GM18873 (cell line): Measurements from ENCODE around the gene TELO2.

Experiments used
- ATAC-seq: cut with Tn5 transposase; IDR thresholded peaks from one replicate; pipeline ENCODE4 v1.9.1; 2021; ENCODE audit warnings: mild to moderate bottlenecking, moderate library complexity, moderate number of reproducible peaks; ENCODE audit not compliant: unreplicated experiment, low FRiP score

TELO2 gene

GRCh38 chr16:1511662-1512569 lies 18.8 kb downstream of the TELO2 start:
- no peak for ATAC-seq

GRCh38 chr16:1512774-1513173 lies 19.6 kb downstream of the TELO2 start:
- no peak for ATAC-seq

- ATAC-seq: no peak
These were observed 21.3 kb downstream of the TELO2 start for GRCh38 chr16:1514507-1514906.

- no peak for ATAC-seq
These were observed 25.5 kb downstream of the TELO2 start for GRCh38 chr16:1518626-1519135.

- no peak for ATAC-seq
These were observed 26.7 kb downstream of the TELO2 start for GRCh38 chr16:1519831-1520230.

- ATAC-seq: no peak
These were observed 27.3 kb downstream of the TELO2 start for GRCh38 chr16:1520461-1520860.

- no peak for ATAC-seq
These were observed 30.6 kb downstream of the TELO2 start for GRCh38 chr16:1523581-1524245.

- ATAC-seq: no peak
These were observed 31.2 kb downstream of the TELO2 start for GRCh38 chr16:1524366-1524765.

- ATAC-seq: no peak
These were observed 32.9 kb downstream of the TELO2 start for GRCh38 chr16:1525871-1526607.

GRCh38 chr16:1526608-1527555 lies 33.7 kb downstream of the TELO2 start:
- no peak for ATAC-seq

- ATAC-seq: no peak
These were observed 35.0 kb downstream of the TELO2 start for GRCh38 chr16:1527836-1528811.

- ATAC-seq: no peak
These were observed 35.9 kb downstream of the TELO2 start for GRCh38 chr16:1528921-1529537.

- ATAC-seq: no peak
These were observed 37.3 kb downstream of the TELO2 start for GRCh38 chr16:1530349-1530882.

GRCh38 chr16:1530883-1531637 lies 37.9 kb downstream of the TELO2 start:
- no peak for ATAC-seq

- ATAC-seq: no peak
These were observed 38.4 kb downstream of the TELO2 start for GRCh38 chr16:1531638-1531910.

GRCh38 chr16:1532081-1532760 lies 39.1 kb downstream of the TELO2 start:
- ATAC-seq: no peak

GRCh38 chr16:1532771-1533170 lies 39.6 kb downstream of the TELO2 start:
- ATAC-seq: no peak
